ENCODE measurements around the gene SALL3. TPM values are rescaled to one million over a fixed set of nuclear protein-coding genes. Genes with fewer than 3 reads are reported as not detected.
A peak's percentile ranks its signal among the peaks of the same experiment; 100 is the strongest.
"Not testable (repeated sequence)": the region's sequence is repeated elsewhere in the genome, so short reads cannot be mapped to it uniquely, and the experiment has no call there.

The SALL3 gene
- total RNA-seq, 4 donors from 2014 or later: 0.16 TPM; not detected in 3

DNA sequence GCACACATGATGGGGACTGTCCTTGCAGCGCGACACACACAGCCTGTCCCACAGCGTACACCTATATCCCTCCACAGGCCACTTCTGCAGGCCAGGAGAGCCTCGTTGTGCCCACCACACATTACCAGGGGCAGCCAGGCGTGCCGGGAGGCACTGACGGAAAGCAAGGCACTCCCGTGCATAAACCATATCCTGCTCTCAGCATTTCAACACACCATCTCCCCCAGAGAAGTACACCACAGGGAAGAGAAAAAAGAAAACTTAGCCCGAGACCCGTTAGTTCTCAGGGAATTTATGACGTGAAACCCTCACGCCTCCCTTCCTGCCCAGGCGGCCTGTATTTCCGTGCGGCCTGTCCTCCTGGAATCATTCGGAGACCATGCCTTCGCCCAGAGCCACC, 24.6 kb upstream of the SALL3 start:
- intact Hi-C loops (cut with DNase I; ENCODE audit: low total_unique reads): no loop called here
- peak in 1 of 2 donors; percentile 46 for DNase-seq (ENCODE audit: low spot score in 2 of 2)
- WGBS, 2 donors: 83 to 86% methylated on average over 17 of the region's 17 CpGs
- H3K4me3 ChIP-seq (ENCODE audit: low read depth, poor library complexity, severe bottlenecking): no peak overlapping the region
- TF ChIP-seq POLR2A (IDR thresholded peaks at IDR 0.05): no peak
- TF ChIP-seq, protein P1, sequence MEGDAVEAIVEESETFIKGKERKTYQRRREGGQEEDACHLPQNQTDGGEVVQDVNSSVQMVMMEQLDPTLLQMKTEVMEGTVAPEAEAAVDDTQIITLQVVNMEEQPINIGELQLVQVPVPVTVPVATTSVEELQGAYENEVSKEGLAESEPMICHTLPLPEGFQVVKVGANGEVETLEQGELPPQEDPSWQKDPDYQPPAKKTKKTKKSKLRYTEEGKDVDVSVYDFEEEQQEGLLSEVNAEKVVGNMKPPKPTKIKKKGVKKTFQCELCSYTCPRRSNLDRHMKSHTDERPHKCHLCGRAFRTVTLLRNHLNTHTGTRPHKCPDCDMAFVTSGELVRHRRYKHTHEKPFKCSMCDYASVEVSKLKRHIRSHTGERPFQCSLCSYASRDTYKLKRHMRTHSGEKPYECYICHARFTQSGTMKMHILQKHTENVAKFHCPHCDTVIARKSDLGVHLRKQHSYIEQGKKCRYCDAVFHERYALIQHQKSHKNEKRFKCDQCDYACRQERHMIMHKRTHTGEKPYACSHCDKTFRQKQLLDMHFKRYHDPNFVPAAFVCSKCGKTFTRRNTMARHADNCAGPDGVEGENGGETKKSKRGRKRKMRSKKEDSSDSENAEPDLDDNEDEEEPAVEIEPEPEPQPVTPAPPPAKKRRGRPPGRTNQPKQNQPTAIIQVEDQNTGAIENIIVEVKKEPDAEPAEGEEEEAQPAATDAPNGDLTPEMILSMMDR (IDR thresholded peaks at IDR 0.05): no peak

DNA sequence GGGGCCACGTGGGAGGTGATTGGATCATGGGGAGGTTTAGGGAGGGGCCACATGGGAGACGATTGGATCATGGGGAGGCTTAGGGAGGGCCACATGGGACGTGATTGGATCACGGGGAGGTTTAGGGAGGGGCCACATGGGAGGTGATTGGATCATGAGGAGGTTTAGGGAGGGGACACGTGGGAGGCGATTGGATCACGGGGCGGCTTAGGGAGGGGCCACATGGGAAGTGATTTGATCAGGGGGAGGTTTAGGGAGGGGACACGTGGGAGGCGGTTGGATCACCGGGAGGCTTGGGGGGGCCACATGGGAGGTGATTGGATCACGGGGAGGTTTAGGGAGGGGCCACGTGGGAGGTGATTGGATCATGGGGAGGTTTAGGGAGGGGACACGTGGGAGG, 22.5 kb upstream of the SALL3 start:
- DNase-seq (ENCODE audit: low spot score in 2 of 2): peak in 1 of 2 donors; percentile 18
- no peak for TF ChIP-seq POLR2A (IDR thresholded peaks at IDR 0.05)
- TF ChIP-seq, protein P1 (IDR thresholded peaks at IDR 0.05): no peak
- intact Hi-C loops (cut with DNase I; ENCODE audit: low total_unique reads): no loop called here
- no peak overlapping the region for H3K4me3 ChIP-seq (ENCODE audit: low read depth, poor library complexity, severe bottlenecking)
- 90% methylated on average over 14 of the region's 14 CpGs for WGBS, 2 donors

DNA sequence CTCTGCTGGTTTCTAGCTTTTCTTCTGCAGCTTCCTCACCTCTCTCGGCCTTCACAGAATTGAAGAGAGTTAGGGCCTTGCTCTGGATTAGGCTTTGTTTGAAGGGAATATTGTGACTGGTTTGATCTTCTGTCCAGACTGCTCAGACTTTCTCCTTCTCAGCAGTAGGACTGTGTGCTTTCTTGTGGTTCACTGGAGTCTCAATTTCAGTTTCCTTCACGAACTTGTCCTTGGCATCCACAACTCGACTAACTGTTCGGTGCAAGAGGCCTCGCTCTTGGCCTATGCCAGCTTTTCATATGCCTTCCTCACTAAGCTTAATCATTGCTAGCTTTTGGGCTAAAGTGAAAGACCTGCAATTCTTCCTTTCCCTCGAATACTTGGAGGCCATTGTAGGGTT, 18.9 kb upstream of the SALL3 start:
- intact Hi-C loops (cut with DNase I; ENCODE audit: low total_unique reads): no loop called here
- no peak overlapping the region for H3K4me3 ChIP-seq (ENCODE audit: low read depth, poor library complexity, severe bottlenecking)
- 88 to 89% methylated on average over 6 of the region's 6 CpGs for WGBS, 2 donors
- no peak for DNase-seq (ENCODE audit: low spot score in 2 of 2)
- no peak for TF ChIP-seq POLR2A (IDR thresholded peaks at IDR 0.05)
- TF ChIP-seq, protein P1 (IDR thresholded peaks at IDR 0.05): no peak

DNA sequence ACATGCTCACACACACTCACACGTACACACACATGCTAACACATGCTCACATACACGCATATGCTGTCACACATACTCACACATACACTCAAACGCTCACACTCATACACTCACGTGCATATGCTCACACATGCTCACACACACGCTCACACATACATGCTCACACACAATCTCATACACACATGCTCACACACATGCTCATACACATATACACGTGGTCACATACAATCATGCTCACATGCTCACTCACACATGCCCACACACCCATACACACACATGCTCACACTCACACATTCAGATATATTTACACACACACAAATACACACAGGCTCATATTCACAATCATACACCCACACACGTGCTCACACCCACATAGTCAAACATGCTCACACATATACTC, 17.5 kb upstream of the SALL3 start:
- no peak overlapping the region for H3K4me3 ChIP-seq (ENCODE audit: low read depth, poor library complexity, severe bottlenecking)
- no peak for TF ChIP-seq POLR2A (IDR thresholded peaks at IDR 0.05)
- TF ChIP-seq, protein P1 (IDR thresholded peaks at IDR 0.05): no peak
- WGBS, 2 donors: 76 to 79% methylated on average over 7 of the region's 7 CpGs
- intact Hi-C loops (cut with DNase I; ENCODE audit: low total_unique reads): no loop called here
- DNase-seq (ENCODE audit: low spot score in 2 of 2): no peak

DNA sequence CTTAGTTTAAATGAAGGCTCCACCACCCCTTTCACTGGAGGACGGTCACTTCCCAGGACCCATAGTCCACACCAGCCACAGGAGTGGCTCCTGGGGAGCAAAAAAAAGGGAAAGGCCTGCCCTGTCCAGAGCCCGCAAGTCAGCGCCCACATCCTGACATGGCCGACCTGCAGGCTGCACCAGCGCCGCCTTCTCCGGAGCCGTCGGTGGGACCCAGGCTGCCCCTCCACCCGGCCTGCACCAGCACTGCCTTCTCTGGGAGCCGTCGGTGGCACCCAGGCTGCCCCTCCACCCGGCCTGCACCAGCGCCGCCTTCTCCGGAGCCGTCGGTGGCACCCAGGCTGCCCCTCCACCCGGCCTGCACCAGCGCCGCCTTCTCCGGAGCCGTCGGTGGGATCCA, 14.9 kb upstream of the SALL3 start:
- intact Hi-C loops (cut with DNase I; ENCODE audit: low total_unique reads): loop anchor here (5.0 kb wide), 1 partner anchor 873 kb away; no protein-coding TSS in a partner anchor
- 94 to 96% methylated on average over 13 to 24 of the region's 24 CpGs for WGBS, 2 donors
- not testable (repeated sequence) for H3K4me3 ChIP-seq (ENCODE audit: low read depth, poor library complexity, severe bottlenecking); DNase-seq (ENCODE audit: low spot score in 2 of 2)

DNA sequence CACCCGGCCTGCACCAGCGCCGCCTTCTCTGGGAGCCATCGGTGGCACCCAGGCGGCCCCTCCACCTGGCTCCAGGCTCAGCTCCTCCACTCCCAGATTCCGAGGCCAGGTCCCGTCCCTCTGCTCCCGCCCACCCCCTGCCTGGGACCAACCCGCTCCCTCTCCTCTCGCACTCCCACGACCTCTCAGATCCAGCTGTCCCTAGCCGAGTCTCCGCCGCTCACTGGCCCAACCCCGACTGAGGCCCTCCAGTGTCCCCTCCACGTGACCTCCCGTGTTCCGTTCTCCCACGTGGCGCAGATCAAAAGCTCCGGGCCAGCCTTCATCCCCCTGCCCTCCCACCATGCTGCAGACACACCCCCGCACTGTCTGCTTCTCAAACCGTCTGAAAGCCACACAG, 14.4 kb upstream of the SALL3 start:
- H3K4me3 ChIP-seq (ENCODE audit: low read depth, poor library complexity, severe bottlenecking): no peak overlapping the region
- TF ChIP-seq, protein P1 (IDR thresholded peaks at IDR 0.05): no peak
- TF ChIP-seq POLR2A (IDR thresholded peaks at IDR 0.05): no peak
- WGBS, 2 donors: 82 to 83% methylated on average over 23 of the region's 23 CpGs
- intact Hi-C loops (cut with DNase I; ENCODE audit: low total_unique reads): loop anchor here (5.0 kb wide), 1 partner anchor 872 kb away; no protein-coding TSS in a partner anchor
- no peak for DNase-seq (ENCODE audit: low spot score in 2 of 2)

All from lower leg skin (tissue), 4 donors.